ENCODE data around the gene GTPBP4.

The GTPBP4 gene

GRCh38 chr10:987870-988666 lies at the start of gene GTPBP4:
TSS of gene GTPBP4 (plus strand) at chr10:988434. CDS start at chr10:988480, 46 bp downstream.
- peak; percentile 97 for DNase-seq

- no peak for DNase-seq
Observed at GRCh38 chr10:938941-939678, 49.1 kb upstream of the GTPBP4 start.

GRCh38 chr10:943334-944033 lies 44.8 kb upstream of the GTPBP4 start:
- no peak for DNase-seq

GRCh38 chr10:944034-944831 lies 44.0 kb upstream of the GTPBP4 start:
- DNase-seq, result peak; percentile 81

GRCh38 chr10:945778-946177 lies 42.5 kb upstream of the GTPBP4 start:
- no peak for DNase-seq

GRCh38 chr10:947051-947450 lies 41.2 kb upstream of the GTPBP4 start:
- no peak for DNase-seq

GRCh38 chr10:947881-948280 lies 40.4 kb upstream of the GTPBP4 start:
- no peak for DNase-seq

- DNase-seq, result no peak
Observed at GRCh38 chr10:948347-948746, 39.9 kb upstream of the GTPBP4 start.

- DNase-seq, result no peak
Observed at GRCh38 chr10:949446-949845, 38.8 kb upstream of the GTPBP4 start.

GRCh38 chr10:953836-954235 lies 34.4 kb upstream of the GTPBP4 start:
- DNase-seq, result no peak

- DNase-seq, result no peak
Observed at GRCh38 chr10:954396-954795, 33.8 kb upstream of the GTPBP4 start.

- no peak for DNase-seq
Observed at GRCh38 chr10:955127-955819, 33.0 kb upstream of the GTPBP4 start.

- no peak for DNase-seq
Observed at GRCh38 chr10:955820-956217, 32.4 kb upstream of the GTPBP4 start.

GRCh38 chr10:958106-958505 lies 30.1 kb upstream of the GTPBP4 start:
- no peak for DNase-seq

GRCh38 chr10:958856-959255 lies 29.4 kb upstream of the GTPBP4 start:
- no peak for DNase-seq

GRCh38 chr10:962342-962741 lies 25.9 kb upstream of the GTPBP4 start:
- DNase-seq, result no peak

- DNase-seq, result no peak
Observed at GRCh38 chr10:963186-963585, 25.0 kb upstream of the GTPBP4 start.

GRCh38 chr10:963655-964054 lies 24.6 kb upstream of the GTPBP4 start:
- no peak for DNase-seq

- DNase-seq, result no peak
Observed at GRCh38 chr10:964321-964987, 23.8 kb upstream of the GTPBP4 start.

- no peak for DNase-seq
Observed at GRCh38 chr10:964988-965417, 23.2 kb upstream of the GTPBP4 start.

GRCh38 chr10:966466-967235 lies 21.6 kb upstream of the GTPBP4 start:
- DNase-seq, result no peak
